ENCODE measurements around the gene AOC2. TPM values are rescaled to one million over a fixed set of nuclear protein-coding genes. Genes with fewer than 3 reads are reported as not detected.

The AOC2 gene
- total and polyA plus RNA-seq, 2 of the 13 experiments (the other 11 are each of a cell fraction or from before 2014, with no cell fraction given) = 1.2 to 3.3 TPM

DNA sequence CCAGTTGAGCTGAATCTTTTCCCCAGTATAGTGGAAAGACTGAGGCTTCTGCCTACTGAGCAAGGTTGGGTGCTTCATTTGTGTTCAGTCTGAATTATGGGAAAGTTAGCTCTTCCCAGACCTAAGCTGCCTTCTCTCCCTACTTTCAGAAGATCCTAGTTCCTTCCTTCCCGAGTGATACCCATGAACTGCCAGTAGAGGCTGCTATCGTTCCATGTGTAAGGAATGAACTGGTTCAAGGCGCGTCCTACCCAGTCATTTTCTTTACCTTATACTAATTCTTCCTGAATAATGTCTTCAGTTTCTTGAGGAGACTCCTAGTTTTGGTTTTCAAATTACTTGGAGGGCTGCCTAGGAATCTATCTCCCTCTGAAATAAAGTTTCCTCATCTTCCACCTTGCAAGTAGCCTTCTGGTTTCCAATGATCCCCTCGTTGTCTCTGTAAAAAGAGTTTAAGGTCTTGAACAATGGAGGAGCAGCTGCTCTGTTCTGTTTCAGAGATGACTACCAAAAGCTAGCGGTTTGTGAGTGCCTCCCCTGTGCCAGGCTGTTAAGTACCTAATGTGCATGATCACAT, 934 bp upstream of the AOC2 start (continued):
- TF ChIP-seq, protein P1, sequence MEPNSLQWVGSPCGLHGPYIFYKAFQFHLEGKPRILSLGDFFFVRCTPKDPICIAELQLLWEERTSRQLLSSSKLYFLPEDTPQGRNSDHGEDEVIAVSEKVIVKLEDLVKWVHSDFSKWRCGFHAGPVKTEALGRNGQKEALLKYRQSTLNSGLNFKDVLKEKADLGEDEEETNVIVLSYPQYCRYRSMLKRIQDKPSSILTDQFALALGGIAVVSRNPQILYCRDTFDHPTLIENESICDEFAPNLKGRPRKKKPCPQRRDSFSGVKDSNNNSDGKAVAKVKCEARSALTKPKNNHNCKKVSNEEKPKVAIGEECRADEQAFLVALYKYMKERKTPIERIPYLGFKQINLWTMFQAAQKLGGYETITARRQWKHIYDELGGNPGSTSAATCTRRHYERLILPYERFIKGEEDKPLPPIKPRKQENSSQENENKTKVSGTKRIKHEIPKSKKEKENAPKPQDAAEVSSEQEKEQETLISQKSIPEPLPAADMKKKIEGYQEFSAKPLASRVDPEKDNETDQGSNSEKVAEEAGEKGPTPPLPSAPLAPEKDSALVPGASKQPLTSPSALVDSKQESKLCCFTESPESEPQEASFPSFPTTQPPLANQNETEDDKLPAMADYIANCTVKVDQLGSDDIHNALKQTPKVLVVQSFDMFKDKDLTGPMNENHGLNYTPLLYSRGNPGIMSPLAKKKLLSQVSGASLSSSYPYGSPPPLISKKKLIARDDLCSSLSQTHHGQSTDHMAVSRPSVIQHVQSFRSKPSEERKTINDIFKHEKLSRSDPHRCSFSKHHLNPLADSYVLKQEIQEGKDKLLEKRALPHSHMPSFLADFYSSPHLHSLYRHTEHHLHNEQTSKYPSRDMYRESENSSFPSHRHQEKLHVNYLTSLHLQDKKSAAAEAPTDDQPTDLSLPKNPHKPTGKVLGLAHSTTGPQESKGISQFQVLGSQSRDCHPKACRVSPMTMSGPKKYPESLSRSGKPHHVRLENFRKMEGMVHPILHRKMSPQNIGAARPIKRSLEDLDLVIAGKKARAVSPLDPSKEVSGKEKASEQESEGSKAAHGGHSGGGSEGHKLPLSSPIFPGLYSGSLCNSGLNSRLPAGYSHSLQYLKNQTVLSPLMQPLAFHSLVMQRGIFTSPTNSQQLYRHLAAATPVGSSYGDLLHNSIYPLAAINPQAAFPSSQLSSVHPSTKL (CRISPR knock-in tag; IDR thresholded peaks at IDR 0.05) = no peak; the same call in 1 of the 2 replicates
- no peak for TF ChIP-seq TCF7 (IDR thresholded peaks at IDR 0.05; ENCODE audit: low read depth)
- TF ChIP-seq, protein P2, sequence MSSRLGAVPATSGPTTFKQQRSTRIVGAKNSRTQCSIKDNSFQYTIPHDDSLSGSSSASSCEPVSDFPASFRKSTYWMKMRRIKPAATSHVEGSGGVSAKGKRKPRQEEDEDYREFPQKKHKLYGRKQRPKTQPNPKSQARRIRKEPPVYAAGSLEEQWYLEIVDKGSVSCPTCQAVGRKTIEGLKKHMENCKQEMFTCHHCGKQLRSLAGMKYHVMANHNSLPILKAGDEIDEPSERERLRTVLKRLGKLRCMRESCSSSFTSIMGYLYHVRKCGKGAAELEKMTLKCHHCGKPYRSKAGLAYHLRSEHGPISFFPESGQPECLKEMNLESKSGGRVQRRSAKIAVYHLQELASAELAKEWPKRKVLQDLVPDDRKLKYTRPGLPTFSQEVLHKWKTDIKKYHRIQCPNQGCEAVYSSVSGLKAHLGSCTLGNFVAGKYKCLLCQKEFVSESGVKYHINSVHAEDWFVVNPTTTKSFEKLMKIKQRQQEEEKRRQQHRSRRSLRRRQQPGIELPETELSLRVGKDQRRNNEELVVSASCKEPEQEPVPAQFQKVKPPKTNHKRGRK (CRISPR knock-in tag; IDR thresholded peaks at IDR 0.05) = no peak
- TF ChIP-seq ZNF331 (CRISPR knock-in tag; IDR thresholded peaks at IDR 0.05) = 0 out of 2 replicates have a peak, but pooled peaks have one; percentile 20
- no peak for TF ChIP-seq TGIF2 (CRISPR knock-in tag; IDR thresholded peaks at IDR 0.05)
- TF ChIP-seq HDAC1 (CRISPR knock-in tag; IDR thresholded peaks at IDR 0.05) = no peak
- TF ChIP-seq SETDB1 (CRISPR knock-in tag; IDR thresholded peaks at IDR 0.05; ENCODE audit: borderline replicate concordance) = no peak
- TF ChIP-seq FOXM1 (CRISPR knock-in tag; IDR thresholded peaks at IDR 0.05) = no peak
- TF ChIP-seq MIXL1 (CRISPR knock-in tag; IDR thresholded peaks at IDR 0.05) = peak; percentile 67; the same call in 1 of the 2 replicates
- TF ChIP-seq RXRB (CRISPR knock-in tag; IDR thresholded peaks at IDR 0.05; ENCODE audit: borderline replicate concordance) = peak; percentile 61; the same call in 1 of the 2 replicates
- TF ChIP-seq, protein P3, sequence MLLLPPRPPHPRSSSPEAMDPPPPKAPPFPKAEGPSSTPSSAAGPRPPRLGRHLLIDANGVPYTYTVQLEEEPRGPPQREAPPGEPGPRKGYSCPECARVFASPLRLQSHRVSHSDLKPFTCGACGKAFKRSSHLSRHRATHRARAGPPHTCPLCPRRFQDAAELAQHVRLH (CRISPR knock-in tag; IDR thresholded peaks at IDR 0.05; ENCODE audit: borderline replicate concordance, low read depth) = 0 out of 2 replicates have a peak, but pooled peaks have one; percentile 31
- TF ChIP-seq, protein P4, sequence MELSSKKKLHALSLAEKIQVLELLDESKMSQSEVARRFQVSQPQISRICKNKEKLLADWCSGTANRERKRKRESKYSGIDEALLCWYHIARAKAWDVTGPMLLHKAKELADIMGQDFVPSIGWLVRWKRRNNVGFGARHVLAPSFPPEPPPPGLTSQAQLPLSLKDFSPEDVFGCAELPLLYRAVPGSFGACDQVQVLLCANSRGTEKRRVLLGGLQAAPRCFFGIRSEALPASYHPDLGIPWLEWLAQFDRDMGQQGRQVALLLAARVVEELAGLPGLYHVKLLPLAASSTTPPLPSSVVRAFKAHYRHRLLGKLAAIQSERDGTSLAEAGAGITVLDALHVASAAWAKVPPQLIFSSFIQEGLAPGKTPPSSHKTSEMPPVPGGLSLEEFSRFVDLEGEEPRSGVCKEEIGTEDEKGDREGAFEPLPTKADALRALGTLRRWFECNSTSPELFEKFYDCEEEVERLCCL (CRISPR knock-in tag; IDR thresholded peaks at IDR 0.05; ENCODE audit: borderline replicate concordance) = no peak
- TF ChIP-seq SOX13 (IDR thresholded peaks at IDR 0.05) = no peak
- TF ChIP-seq SOX13 (CRISPR knock-in tag; conservative IDR thresholded peaks at IDR 0.05 in 1 of 2, IDR thresholded peaks at IDR 0.05 in 1 of 2) = peak in 1 of 2 experiments; percentile 38; a peak in 1 of 4 replicates
- TF ChIP-seq THAP11 (CRISPR knock-in tag; IDR thresholded peaks at IDR 0.05) = peak; percentile 54
- TF ChIP-seq, protein P5, sequence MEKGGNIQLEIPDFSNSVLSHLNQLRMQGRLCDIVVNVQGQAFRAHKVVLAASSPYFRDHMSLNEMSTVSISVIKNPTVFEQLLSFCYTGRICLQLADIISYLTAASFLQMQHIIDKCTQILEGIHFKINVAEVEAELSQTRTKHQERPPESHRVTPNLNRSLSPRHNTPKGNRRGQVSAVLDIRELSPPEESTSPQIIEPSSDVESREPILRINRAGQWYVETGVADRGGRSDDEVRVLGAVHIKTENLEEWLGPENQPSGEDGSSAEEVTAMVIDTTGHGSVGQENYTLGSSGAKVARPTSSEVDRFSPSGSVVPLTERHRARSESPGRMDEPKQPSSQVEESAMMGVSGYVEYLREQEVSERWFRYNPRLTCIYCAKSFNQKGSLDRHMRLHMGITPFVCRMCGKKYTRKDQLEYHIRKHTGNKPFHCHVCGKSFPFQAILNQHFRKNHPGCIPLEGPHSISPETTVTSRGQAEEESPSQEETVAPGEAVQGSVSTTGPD (CRISPR knock-in tag; IDR thresholded peaks at IDR 0.05) = no peak
- TF ChIP-seq ZNF335 (CRISPR knock-in tag; IDR thresholded peaks at IDR 0.05) = 0 out of 2 replicates have a peak, but pooled peaks have one; percentile 36
- 0 out of 2 replicates have a peak, but pooled peaks have one; percentile 46 for TF ChIP-seq ERF (CRISPR knock-in tag; IDR thresholded peaks at IDR 0.05)
- no peak for TF ChIP-seq ATF7-NPFF (CRISPR knock-in tag; IDR thresholded peaks at IDR 0.05; ENCODE audit: low read depth)
- TF ChIP-seq, protein P6, sequence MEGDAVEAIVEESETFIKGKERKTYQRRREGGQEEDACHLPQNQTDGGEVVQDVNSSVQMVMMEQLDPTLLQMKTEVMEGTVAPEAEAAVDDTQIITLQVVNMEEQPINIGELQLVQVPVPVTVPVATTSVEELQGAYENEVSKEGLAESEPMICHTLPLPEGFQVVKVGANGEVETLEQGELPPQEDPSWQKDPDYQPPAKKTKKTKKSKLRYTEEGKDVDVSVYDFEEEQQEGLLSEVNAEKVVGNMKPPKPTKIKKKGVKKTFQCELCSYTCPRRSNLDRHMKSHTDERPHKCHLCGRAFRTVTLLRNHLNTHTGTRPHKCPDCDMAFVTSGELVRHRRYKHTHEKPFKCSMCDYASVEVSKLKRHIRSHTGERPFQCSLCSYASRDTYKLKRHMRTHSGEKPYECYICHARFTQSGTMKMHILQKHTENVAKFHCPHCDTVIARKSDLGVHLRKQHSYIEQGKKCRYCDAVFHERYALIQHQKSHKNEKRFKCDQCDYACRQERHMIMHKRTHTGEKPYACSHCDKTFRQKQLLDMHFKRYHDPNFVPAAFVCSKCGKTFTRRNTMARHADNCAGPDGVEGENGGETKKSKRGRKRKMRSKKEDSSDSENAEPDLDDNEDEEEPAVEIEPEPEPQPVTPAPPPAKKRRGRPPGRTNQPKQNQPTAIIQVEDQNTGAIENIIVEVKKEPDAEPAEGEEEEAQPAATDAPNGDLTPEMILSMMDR (CRISPR knock-in tag; IDR thresholded peaks at IDR 0.05) = peak; percentile 97

All from HepG2 (cell line).